Astrocyte of the spinal cord (primary cell): Measurements from ENCODE around the gene HGS.

Experiments used
- DNase-seq: peaks from one replicate; pipeline ENCODE4 v3.0.0; 2011; ENCODE audit warnings: low read depth, low spot score
- H3K4me3 ChIP-seq: 2 replicates; pipeline ENCODE4 v1.5.1; 2011; ENCODE audit warnings: low read depth, mild to moderate bottlenecking, low read length, moderate library complexity
- in situ Hi-C: cut with HindIII; loops from 2 replicates; pipeline ENCODE4 v1.10.0; 2017; ENCODE audit warnings: low sequenced_read_pairs
- TF ChIP-seq, protein P1 (sequence below): IDR thresholded peaks from 2 replicates; pipeline ENCODE4 v1.5.1; 2012; ENCODE audit warnings: low read depth, mild to moderate bottlenecking, low read length, inconsistent platforms

HGS gene

DNA sequence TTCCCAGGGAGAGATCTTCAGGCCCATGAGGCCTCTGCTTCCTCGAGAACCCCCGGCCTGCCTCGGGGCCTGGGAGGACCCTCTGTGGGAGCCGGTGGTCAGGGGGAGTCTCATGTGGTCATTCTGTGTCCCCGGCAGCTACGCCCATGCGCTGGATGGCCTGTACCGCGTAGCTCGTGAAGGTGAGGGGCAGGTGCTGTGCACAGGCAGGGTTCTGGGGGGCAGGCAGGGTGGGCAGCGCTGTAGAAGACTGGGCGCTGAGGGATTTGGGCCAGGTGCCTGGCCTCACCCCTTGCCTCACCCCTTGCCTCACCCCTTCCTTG is 32.8 kb downstream of the HGS start:
- H3K4me3 ChIP-seq: no peak overlapping the region
- TF ChIP-seq, protein P1, sequence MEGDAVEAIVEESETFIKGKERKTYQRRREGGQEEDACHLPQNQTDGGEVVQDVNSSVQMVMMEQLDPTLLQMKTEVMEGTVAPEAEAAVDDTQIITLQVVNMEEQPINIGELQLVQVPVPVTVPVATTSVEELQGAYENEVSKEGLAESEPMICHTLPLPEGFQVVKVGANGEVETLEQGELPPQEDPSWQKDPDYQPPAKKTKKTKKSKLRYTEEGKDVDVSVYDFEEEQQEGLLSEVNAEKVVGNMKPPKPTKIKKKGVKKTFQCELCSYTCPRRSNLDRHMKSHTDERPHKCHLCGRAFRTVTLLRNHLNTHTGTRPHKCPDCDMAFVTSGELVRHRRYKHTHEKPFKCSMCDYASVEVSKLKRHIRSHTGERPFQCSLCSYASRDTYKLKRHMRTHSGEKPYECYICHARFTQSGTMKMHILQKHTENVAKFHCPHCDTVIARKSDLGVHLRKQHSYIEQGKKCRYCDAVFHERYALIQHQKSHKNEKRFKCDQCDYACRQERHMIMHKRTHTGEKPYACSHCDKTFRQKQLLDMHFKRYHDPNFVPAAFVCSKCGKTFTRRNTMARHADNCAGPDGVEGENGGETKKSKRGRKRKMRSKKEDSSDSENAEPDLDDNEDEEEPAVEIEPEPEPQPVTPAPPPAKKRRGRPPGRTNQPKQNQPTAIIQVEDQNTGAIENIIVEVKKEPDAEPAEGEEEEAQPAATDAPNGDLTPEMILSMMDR: no peak
- DNase-seq: no peak
- in situ Hi-C loops: no loop called here

DNA sequence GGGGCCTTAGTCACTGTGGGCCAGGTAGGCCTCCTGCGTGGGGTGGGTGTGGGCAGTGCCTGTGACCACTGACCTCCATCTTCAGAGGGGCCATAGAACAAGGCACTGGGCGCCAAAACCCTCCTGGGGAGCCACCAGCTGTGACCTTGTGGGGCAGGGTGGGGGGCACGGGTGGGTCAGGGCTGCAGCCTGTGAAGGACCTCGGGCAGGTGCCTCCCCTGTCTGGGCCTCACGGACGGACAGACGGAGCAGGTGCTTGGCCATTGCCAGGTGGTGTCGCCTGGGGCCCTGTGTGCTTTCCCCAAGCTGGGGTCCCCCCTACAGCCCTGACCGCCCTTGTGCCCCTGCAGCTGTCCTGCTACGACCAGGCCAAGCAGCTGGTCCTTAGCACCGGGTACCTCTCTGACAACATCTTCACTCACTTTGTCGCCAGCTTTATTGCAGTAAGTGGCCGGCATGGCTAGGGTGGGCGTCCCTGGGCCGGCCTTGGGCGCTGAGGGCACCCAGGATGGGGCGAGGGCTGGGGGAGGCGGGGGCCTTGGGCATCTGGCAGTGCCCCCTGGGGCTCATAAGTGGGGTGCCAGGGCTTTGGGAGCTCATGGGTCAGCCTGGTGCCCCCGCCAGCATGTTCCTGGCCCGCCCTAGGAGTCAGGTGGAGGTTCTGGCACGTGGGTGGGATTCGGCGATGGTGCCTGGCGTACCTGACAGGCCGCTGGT is 33.4 kb downstream of the HGS start:
- no peak overlapping the region for H3K4me3 ChIP-seq
- in situ Hi-C loops: no loop called here
- no peak for DNase-seq
- TF ChIP-seq, protein P1: no peak

DNA sequence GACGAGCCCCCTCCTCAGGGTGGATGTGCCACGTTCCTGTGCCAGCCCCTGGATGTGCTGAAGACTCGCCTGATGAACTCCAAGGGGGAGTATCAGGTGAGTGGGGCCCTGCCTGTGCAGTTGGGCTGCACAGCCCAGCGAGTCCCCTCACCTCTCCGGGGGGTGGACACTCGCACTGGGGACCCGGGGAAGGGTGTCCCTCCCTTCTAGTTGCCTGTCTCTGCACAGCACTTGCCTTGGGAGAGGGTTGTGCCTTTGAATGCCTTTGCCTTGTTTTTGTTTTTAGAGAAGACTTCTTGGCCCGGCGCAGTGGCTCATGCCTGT is 33.9 kb downstream of the HGS start:
- in situ Hi-C loops: no loop called here
- TF ChIP-seq, protein P1: no peak
- no peak for DNase-seq
- no peak overlapping the region for H3K4me3 ChIP-seq

DNA sequence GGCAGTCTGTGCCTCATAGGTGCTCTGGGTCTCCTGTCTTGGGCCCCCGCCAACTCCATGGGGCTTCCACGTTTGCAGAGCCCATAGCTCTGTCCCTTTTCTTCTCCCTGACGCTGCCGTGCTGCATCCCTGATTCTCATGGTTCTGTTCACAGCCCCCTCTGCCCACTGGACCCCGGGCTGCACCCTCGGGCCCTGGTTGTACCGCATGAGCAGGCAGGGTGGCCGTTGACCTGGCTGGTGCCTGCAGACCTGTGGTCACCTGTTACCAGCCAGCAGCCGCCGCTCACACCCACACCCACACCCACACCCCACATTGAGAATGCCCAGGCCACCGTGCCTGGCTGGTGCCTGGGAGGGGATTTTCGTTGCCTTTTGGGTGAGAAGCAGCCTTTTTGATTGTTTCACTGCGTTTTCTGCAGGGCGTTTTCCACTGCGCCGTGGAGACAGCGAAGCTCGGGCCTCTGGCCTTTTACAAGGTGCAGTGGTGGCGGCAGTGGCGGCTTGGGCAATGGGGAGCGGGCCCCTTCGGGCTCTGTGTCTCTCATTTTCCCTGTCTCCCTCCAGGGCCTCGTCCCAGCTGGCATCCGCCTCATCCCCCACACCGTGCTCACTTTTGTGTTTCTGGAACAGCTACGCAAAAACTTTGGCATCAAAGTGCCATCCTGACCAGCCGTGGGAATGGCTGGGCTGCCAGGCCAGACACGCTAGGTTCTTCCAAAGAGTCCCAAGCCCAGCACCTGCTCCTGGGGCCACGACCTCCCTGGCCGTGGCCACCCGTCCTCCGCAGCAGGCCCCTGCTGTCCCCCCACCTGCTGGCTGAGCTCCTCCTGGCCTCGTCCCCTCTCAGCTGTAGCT is 35.8 kb downstream of the HGS start:
- no peak overlapping the region for H3K4me3 ChIP-seq
- DNase-seq: no peak
- in situ Hi-C loops: no loop called here
- TF ChIP-seq, protein P1: no peak

DNA sequence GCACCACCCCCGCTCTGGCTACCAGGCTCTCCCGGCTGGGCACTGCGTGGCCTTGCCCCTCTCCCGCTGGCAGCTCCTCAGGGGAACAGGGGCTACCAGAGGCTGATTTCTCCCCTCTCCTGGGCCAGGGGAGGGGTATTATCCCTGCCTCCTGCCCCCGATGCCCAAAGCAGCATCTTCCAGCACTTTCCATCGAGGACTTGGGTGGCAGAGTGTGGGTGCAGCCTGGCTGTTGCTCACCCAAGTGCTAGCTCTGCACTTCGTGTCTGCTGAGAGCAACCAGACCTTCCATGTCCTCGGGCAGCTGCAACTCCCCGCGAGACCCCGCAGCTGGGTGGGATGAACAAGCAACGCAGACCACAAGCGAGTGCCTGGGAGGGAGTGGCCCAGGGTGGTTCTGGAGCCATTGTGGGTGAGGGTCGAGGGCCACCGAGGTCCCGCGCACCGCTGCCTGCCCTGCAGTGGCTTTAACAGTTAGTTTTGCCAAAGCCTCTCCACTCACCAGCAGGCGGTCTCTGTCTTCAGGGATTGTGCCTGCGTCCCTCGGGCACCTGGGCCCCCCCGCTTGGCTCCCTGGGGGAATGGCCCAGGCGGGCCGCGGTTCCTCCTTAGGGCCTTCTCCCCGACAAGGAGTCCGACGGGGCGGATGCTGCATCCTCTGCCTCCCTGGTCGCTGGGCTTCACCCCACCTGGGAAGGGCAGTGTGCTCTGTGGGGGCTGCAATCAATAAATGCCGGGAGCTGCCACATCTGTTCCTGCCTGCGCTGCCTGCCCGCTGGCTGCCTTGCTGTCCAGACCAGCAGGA is 36.7 kb downstream of the HGS start:
- H3K4me3 ChIP-seq: no peak overlapping the region
- no peak for DNase-seq
- TF ChIP-seq, protein P1: no peak
- in situ Hi-C loops: no loop called here

DNA sequence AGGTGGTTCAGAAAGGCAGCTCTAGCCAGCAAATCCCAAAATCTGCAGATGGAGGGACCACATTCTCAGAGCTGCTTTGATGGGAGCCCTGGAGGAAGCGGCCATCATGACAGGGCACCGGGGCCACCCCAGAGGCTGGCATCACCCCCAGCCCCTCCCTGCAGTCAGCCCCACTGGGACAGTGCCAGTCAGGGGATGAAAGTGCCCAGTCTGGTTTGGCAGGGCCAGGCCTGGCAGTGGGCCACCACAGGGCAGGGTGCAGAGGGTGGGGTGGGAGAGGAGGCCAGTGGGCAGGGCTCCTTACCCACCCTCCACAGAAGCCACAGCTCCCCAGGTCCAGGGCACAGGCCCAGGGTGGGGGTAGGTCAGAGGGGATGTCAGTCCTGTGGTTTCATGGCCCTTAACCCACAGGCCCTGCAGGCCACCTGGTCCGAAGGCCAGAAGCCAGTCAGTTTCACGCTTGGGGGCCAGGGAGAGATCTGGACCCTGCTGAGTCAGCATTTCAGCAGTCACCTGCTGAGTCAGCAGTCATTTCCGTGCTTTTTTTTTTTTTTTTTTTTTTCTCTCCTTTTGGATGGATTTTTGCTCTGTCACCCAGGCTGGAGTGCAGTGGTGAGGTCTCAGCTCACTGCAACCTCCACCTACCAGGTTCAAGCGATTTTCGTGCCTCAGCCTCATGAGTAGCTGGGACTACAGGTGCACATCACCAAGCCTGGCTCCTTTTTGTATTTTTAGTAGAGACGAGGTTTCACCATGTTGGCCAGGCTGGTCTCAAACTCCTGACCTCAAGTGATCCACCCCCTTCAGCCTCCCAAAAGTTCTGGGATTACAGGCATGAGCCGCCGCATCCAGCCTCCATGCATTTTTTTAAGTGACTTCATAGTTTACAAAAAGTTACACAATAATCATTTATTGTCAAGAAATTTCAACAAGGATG is 38.6 kb downstream of the HGS start:
- DNase-seq: no peak
- TF ChIP-seq, protein P1: no peak
- in situ Hi-C loops: no loop called here
- H3K4me3 ChIP-seq: no peak overlapping the region
